Left ventricle myocardium superior (tissue), 1 donor: Measurements from ENCODE around the gene PRXL2B. TPM values are rescaled to one million over a fixed set of nuclear protein-coding genes. Genes with fewer than 3 reads are reported as not detected.

Source experiments
- ATAC-seq: fragments of 200-7000 bp; cut with Tn5 transposase; one replicate; pipeline ENCODE4 v1.9.1; 2020; ENCODE audit warnings: mild to moderate bottlenecking, moderate library complexity
- DNase-seq: peaks from one replicate; pipeline ENCODE4 v3.0.0-alpha.2; 2020
- intact Hi-C: fragments of 100-400 bp; cut with micrococcal nuclease; formaldehyde crosslinking; loops from one replicate; pipeline ENCODE4 v1.11.0; 2022
- long read RNA-seq: library from polyadenylated mRNA; unstranded; transcript quantifications from one replicate; pipeline ENCODE4 v2.0.0, GENCODE V29; 2021
- total RNA-seq: library from RNA; stranded (reverse); fragmentation: NEBNext Ultra II Directional; extraction: Animal tissue kit (Norgen Biotek cat#: 25700); gene quantifications from one replicate; pipeline ENCODE4 v1.2.1, GENCODE V29; 2021
- donor health status: DM: no; HTN: yes; CAD: no; lungs with severe emphysema.

PRXL2B gene
- 11.2 TPM for total RNA-seq
- long read RNA-seq, partial matches to known transcripts: 1 of 10 reads
- long read RNA-seq, other reads (novel, unspliced or antisense): 4 of 10 reads

GRCh38 chr1:2586154-2587070 is at the start of gene PRXL2B:
TSS of gene PRXL2B (plus strand) at chr1:2586777. CDS start at chr1:2586886, 109 bp downstream.
- intact Hi-C loops: no loop called here
- ATAC-seq (peak; percentile 92), DNase-seq (peak; percentile 100)

GRCh38 chr1:2537784-2538115 is 48.8 kb upstream of the PRXL2B start:
- intact Hi-C loops: no loop called here
- DNase-seq (no peak), ATAC-seq (no peak)

GRCh38 chr1:2538376-2538775 is 48.2 kb upstream of the PRXL2B start:
- intact Hi-C loops: no loop called here
- ATAC-seq: no peak
- DNase-seq: no peak

GRCh38 chr1:2538872-2539271 is 47.7 kb upstream of the PRXL2B start:
- intact Hi-C loops: no loop called here
- no peak for ATAC-seq
- DNase-seq: no peak

- ATAC-seq (no peak), DNase-seq (no peak)
- intact Hi-C loops: no loop called here
Measured at GRCh38 chr1:2539312-2539907, 47.2 kb upstream of the PRXL2B start.

GRCh38 chr1:2540816-2541492 is 45.6 kb upstream of the PRXL2B start:
- intact Hi-C loops: no loop called here
- no peak for ATAC-seq
- peak; percentile 38 for DNase-seq

GRCh38 chr1:2541619-2542245 is 44.8 kb upstream of the PRXL2B start:
- DNase-seq: peak; percentile 82
- no peak for ATAC-seq
- intact Hi-C loops: no loop called here

- intact Hi-C loops: no loop called here
- ATAC-seq (no peak), DNase-seq (peak; percentile 41)
Measured at GRCh38 chr1:2542246-2542915, 44.2 kb upstream of the PRXL2B start.

- ATAC-seq: no peak
- intact Hi-C loops: no loop called here
- peak; percentile 38 for DNase-seq
Measured at GRCh38 chr1:2543543-2544092, 43.0 kb upstream of the PRXL2B start.

- intact Hi-C loops: no loop called here
- ATAC-seq: no peak
- peak; percentile 55 for DNase-seq
Measured at GRCh38 chr1:2544093-2544874, 42.3 kb upstream of the PRXL2B start.

- intact Hi-C loops: no loop called here
- peak; percentile 47 for DNase-seq
Measured at GRCh38 chr1:2544875-2545640, 41.5 kb upstream of the PRXL2B start.

GRCh38 chr1:2545754-2546514 is 40.6 kb upstream of the PRXL2B start:
- intact Hi-C loops: no loop called here
- peak; percentile 72 for ATAC-seq

More at GRCh38 chr1:2544875-2545640, 41.5 kb upstream of the PRXL2B start:
- ATAC-seq: no peak

GRCh38 chr1:2546515-2547209 is 39.9 kb upstream of the PRXL2B start:
- peak; percentile 88 for DNase-seq
- ATAC-seq: peak; percentile 72
- intact Hi-C loops: no loop called here

More at GRCh38 chr1:2545754-2546514, 40.6 kb upstream of the PRXL2B start:
- DNase-seq: peak; percentile 94

- ATAC-seq (no peak), DNase-seq (peak; percentile 55)
Measured at GRCh38 chr1:2547210-2548067, 39.1 kb upstream of the PRXL2B start.

GRCh38 chr1:2548068-2548589 is 38.4 kb upstream of the PRXL2B start:
- ATAC-seq (peak; percentile 53), DNase-seq (peak; percentile 89)
- intact Hi-C loops: no loop called here

More at GRCh38 chr1:2547210-2548067, 39.1 kb upstream of the PRXL2B start:
- intact Hi-C loops: no loop called here
